ENCODE results near the gene FHIP1B. TPM values are rescaled to one million over a fixed set of nuclear protein-coding genes. Genes with fewer than 3 reads are reported as not detected.

FHIP1B gene
- total RNA-seq, 1 experiment from 2014 or later, result 32.1 TPM

GRCh38 chr11:6210274-6210955, 24.0 kb downstream of the FHIP1B start (continued):
- TF ChIP-seq CTCF (IDR thresholded peaks at IDR 0.05 in 2 of 3, conservative IDR thresholded peaks at IDR 0.05 in 1 of 3; ENCODE audit: borderline replicate concordance in 1 of 3, insufficient read depth in 1 of 3, low read depth in 2 of 3, low read length in 2 of 3) (no peak), EGR1 (IDR thresholded peaks at IDR 0.05; ENCODE audit: low read depth) (no peak)

GRCh38 chr11:6209801-6210200, 24.6 kb downstream of the FHIP1B start:
- no peak for ATAC-seq

More at GRCh38 chr11:6209801-6210200, 24.6 kb downstream of the FHIP1B start:
- POLR2A ChIA-PET, result no interaction called here
- BruUV-seq (replicated peaks), result no TSS peak
- no peaks in the 10 kb centered on the region for H3K9me3 ChIP-seq (ENCODE audit: control insufficient read depth in 1 of 2, insufficient read depth in 1 of 2, low read depth in 1 of 2, low read length in 2 of 2)
- no peaks in the 10 kb centered on the region for H3K27me3 ChIP-seq (ENCODE audit: insufficient read depth, low read length)
- RAD21 ChIA-PET (ENCODE audit: low non-redundant PET in 1 of 2, low total read pairs in 2 of 2, uncharacterized antibody in 2 of 2, unreplicated experiment in 2 of 2), result no interaction called here
- H3K36me3 ChIP-seq (ENCODE audit: control insufficient read depth in 1 of 2, insufficient read depth in 2 of 2, low read length in 2 of 2), result peaks cover 12 to 15% of the 10 kb centered on the region in 2 experiments
- H3K79me2 ChIP-seq (ENCODE audit: insufficient read depth, low read length), result no peaks in the 10 kb centered on the region
- no peak for TF ChIP-seq ELF1 (IDR thresholded peaks at IDR 0.05; ENCODE audit: borderline replicate concordance, low read depth)
- TF ChIP-seq RAD21 (IDR thresholded peaks at IDR 0.05; ENCODE audit: low read depth), result no peak
- no peak for TF ChIP-seq EZH2 (IDR thresholded peaks at IDR 0.05)
- no peak for TF ChIP-seq SIN3A (IDR thresholded peaks at IDR 0.05; ENCODE audit: low read depth)
- no peak for TF ChIP-seq POLR2AphosphoS5 (IDR thresholded peaks at IDR 0.05; ENCODE audit: low read depth, low read length)
- TF ChIP-seq EZH2phosphoT487 (IDR thresholded peaks at IDR 0.05; ENCODE audit: borderline replicate concordance), result no peak
- TF ChIP-seq POLR2A (IDR thresholded peaks at IDR 0.05; ENCODE audit: borderline replicate concordance, extremely low read depth, insufficient read depth, insufficient read length), result no peak
- TF ChIP-seq REST (IDR thresholded peaks at IDR 0.05; ENCODE audit: low read depth), result no peak
- no peak for TF ChIP-seq ZFX (IDR thresholded peaks at IDR 0.05)
- no peak for TF ChIP-seq CTCF (IDR thresholded peaks at IDR 0.05 in 2 of 3, conservative IDR thresholded peaks at IDR 0.05 in 1 of 3; ENCODE audit: borderline replicate concordance in 1 of 3, insufficient read depth in 1 of 3, low read depth in 2 of 3, low read length in 2 of 3)
- no peaks in the 10 kb centered on the region for H4K20me1 ChIP-seq (ENCODE audit: insufficient read depth)
- no peaks in the 10 kb centered on the region for H3K9me2 ChIP-seq (ENCODE audit: insufficient read depth)
- no peak overlapping the region for H3K27ac ChIP-seq (ENCODE audit: low read depth, low read length)
- intact Hi-C loops (cut with micrococcal nuclease), result no loop called here
- H3K4me3 ChIP-seq (replicated peaks in 1 of 2; ENCODE audit: low read depth in 1 of 2, low read length in 2 of 2), result no peak overlapping the region
- H3K4me2 ChIP-seq (ENCODE audit: low read length), result no peak overlapping the region
- CTCF ChIA-PET, result no interaction called here
- H3K9ac ChIP-seq (ENCODE audit: low read length), result no peak overlapping the region
- DNase-seq (ENCODE audit: low read depth, low spot score), result no peak
- H2AFZ ChIP-seq (ENCODE audit: low read depth, low read length, poor library complexity, severe bottlenecking), result no peak overlapping the region
- H3K4me1 ChIP-seq (ENCODE audit: control insufficient read depth in 1 of 2, insufficient read depth in 2 of 2, low read length in 2 of 2), result no peaks in the 10 kb centered on the region

Data from HCT116 (cell line).